K562 (cell line): ENCODE measurements around the gene XYLB. TPM values are rescaled to one million over a fixed set of nuclear protein-coding genes. Genes with fewer than 3 reads are reported as not detected.

ENCODE experiments used
- ATAC-seq: fragments of 200-7000 bp; cut with Tn5 transposase; 3 replicates; pipeline ENCODE4 v1.9.1; 2020; ENCODE audit warnings: moderate library complexity
- BruUV-seq: library from RNA; stranded (reverse); fragments of 400-500 nt; replicated peaks from 2 replicates; lab custom pipeline; 2021; lab: Mats Ljungman, UMichigan
- CTCF ChIA-PET: fragments of 300-600 bp; formaldehyde crosslinking; extraction: SDS; loops from one replicate; lab custom pipeline; 2021; ENCODE audit warnings: low intra/inter-chr PET ratio; lab: Yijun Ruan, JAX
- POLR2A ChIA-PET: fragments of 300-600, 350-650 bp; sonication (Branson Sonifier 250); formaldehyde crosslinking; extraction: SDS; loops from one replicate; lab custom pipeline; 2021; ENCODE audit warnings: antibody characterized with exemption, inconsistent platforms; lab: Yijun Ruan, JAX
- DNase-seq, 4 experiments: peaks; one replicate each; pipeline versions ENCODE4 v3.0.0 to v3.0.0-alpha.2; 2011 to 2018; ENCODE audit warnings: low spot score in 3 of 4, mixed read lengths in 3 of 4; ENCODE audit errors: extremely low read depth in 1 of 4
- FAIRE-seq: peaks from 2 replicates; lab custom pipeline; 2011; peaks lifted over from hg19 to GRCh38; lab: Jason Lieb, UNC
- H2AFZ ChIP-seq: 2 replicates; pipeline ENCODE4 v1.6.0; 2011; ENCODE audit warnings: low read depth, low read length, control low read depth, inconsistent platforms
- H3K27ac ChIP-seq: fragments of 200-600 bp; 3 replicates; pipeline ENCODE4 v1.8.0; 2011; ENCODE audit warnings: low read depth, mild to moderate bottlenecking, control low read depth, inconsistent platforms, low read length, moderate library complexity, mixed read lengths; ENCODE audit errors: extremely low read depth
- H3K27me3 ChIP-seq, 2 experiments: fragments of 300-600 bp in 1 of 2; 2 replicates in 1 of 2; 3 replicates in 1 of 2; pipeline versions ENCODE4 v1.6.0 to v1.8.0; 2011; ENCODE audit warnings: inconsistent platforms in 2 of 2, low read length in 2 of 2, mild to moderate bottlenecking in 1 of 2, mixed read lengths in 1 of 2, moderate library complexity in 1 of 2; ENCODE audit not compliant: control insufficient read depth in 2 of 2, insufficient read depth in 2 of 2
- H3K36me3 ChIP-seq: fragments of 300-600 bp; 3 replicates; pipeline ENCODE4 v1.8.0; 2011; ENCODE audit warnings: mild to moderate bottlenecking, low read length, inconsistent platforms; ENCODE audit not compliant: control insufficient read depth, insufficient read depth
- H3K4me1 ChIP-seq, 2 experiments: fragments of 200-600 bp in 1 of 2; replicated peaks in 1 of 2; 2 replicates in 1 of 2; 3 replicates in 1 of 2; pipeline versions ENCODE4 v1.5.1 to v1.8.0; 2011; ENCODE audit warnings: inconsistent platforms in 2 of 2, low read length in 2 of 2, mild to moderate bottlenecking in 1 of 2, mixed read lengths in 1 of 2, moderate library complexity in 1 of 2; ENCODE audit not compliant: control insufficient read depth in 2 of 2, insufficient read depth in 2 of 2
- H3K4me2 ChIP-seq: 2 replicates; pipeline ENCODE4 v1.6.1; 2011; ENCODE audit warnings: low read length, control low read depth, inconsistent platforms, mixed read lengths; ENCODE audit not compliant: insufficient read depth
- H3K4me3 ChIP-seq: fragments of 200-600 bp; sonication (generic), shearing (Covaris generic); 2 replicates; pipeline ENCODE4 v1.5.1; 2016; ENCODE audit warnings: control low read depth, inconsistent platforms
- H3K79me2 ChIP-seq: fragments of 200-600 bp; 3 replicates; pipeline ENCODE4 v1.8.0; 2011; ENCODE audit warnings: low read length, inconsistent platforms; ENCODE audit not compliant: control insufficient read depth, insufficient read depth
- H3K9ac ChIP-seq, 2 experiments: 2 replicates each; pipeline versions ENCODE4 v1.6.0 to v1.6.1; 2011; ENCODE audit warnings: low read depth in 2 of 2, low read length in 2 of 2, control low read depth in 1 of 2, inconsistent platforms in 1 of 2, mild to moderate bottlenecking in 1 of 2, mixed read lengths in 1 of 2; ENCODE audit not compliant: insufficient read depth in 1 of 2
- H3K9me1 ChIP-seq: one replicate; pipeline ENCODE4 v1.6.0; 2011; ENCODE audit warnings: inconsistent platforms, mild to moderate bottlenecking, low read length, moderate library complexity; ENCODE audit not compliant: control insufficient read depth, insufficient read depth
- H3K9me3 ChIP-seq: replicated peaks from 2 replicates; pipeline ENCODE4 v1.5.1; 2011; ENCODE audit warnings: low read depth, low read length, inconsistent platforms; ENCODE audit not compliant: control insufficient read depth, insufficient read depth
- H4K20me1 ChIP-seq: replicated peaks from 2 replicates; pipeline ENCODE4 v1.6.1; 2011; ENCODE audit warnings: low read length, inconsistent platforms, mixed read lengths; ENCODE audit not compliant: control insufficient read depth, insufficient read depth
- ASH1L ChIP-seq: fragments of 450-650 bp; IDR thresholded peaks from 2 replicates; pipeline ENCODE4 v1.6.1; 2018; ENCODE audit warnings: borderline replicate concordance, mild to moderate bottlenecking, low read depth; ENCODE audit not compliant: partially characterized antibody
- CBFB ChIP-seq: sonication (generic); formaldehyde crosslinking; IDR thresholded peaks from 2 replicates; pipeline ENCODE4 v1.4.0; 2020; ENCODE audit warnings: mild to moderate bottlenecking, missing genetic modification reagents
- CHD4 ChIP-seq: fragments of 200-600 bp; sonication (generic); IDR thresholded peaks from 3 replicates; pipeline ENCODE4 v1.6.1; 2012; ENCODE audit warnings: low read depth, mild to moderate bottlenecking, mixed read lengths, low read length, inconsistent platforms; ENCODE audit not compliant: insufficient read depth, insufficient replicate concordance, poor library complexity, severe bottlenecking
- COPS2 ChIP-seq: fragments of 450-650 bp; conservative IDR thresholded peaks from 2 replicates; pipeline ENCODE4 v1.6.1; 2016; ENCODE audit warnings: mild to moderate bottlenecking, moderate library complexity
- GABPB2 ChIP-seq: fragments of 250-450 bp; sonication (Bioruptor Pico); conservative IDR thresholded peaks from 2 replicates; pipeline ENCODE4 v1.5.1; 2021; ENCODE audit warnings: mild to moderate bottlenecking
- JUN ChIP-seq, 2 experiments: sonication (generic) in 1 of 2; formaldehyde crosslinking in 1 of 2; IDR thresholded peaks; 2 replicates each; pipeline versions ENCODE4 v1.6.1 to v1.8.0; 2012 to 2022; ENCODE audit warnings: borderline replicate concordance in 2 of 2, mild to moderate bottlenecking in 2 of 2, improper control_type of control experiment in 1 of 2, low read depth in 1 of 2, low read length in 1 of 2, missing genetic modification reagents in 1 of 2
- KAT7 ChIP-seq: sonication (generic); formaldehyde crosslinking; IDR thresholded peaks from 2 replicates; pipeline ENCODE4 v1.8.0; 2022; ENCODE audit warnings: missing genetic modification reagents, mild to moderate bottlenecking, borderline replicate concordance
- PHTF2 ChIP-seq: fragments of 250-450 bp; sonication (Bioruptor Pico); IDR thresholded peaks from 2 replicates; pipeline ENCODE4 v1.5.0; 2021; ENCODE audit warnings: mild to moderate bottlenecking
- RBM22 ChIP-seq: fragments of 200-400 bp; formaldehyde crosslinking; IDR thresholded peaks from 2 replicates; pipeline ENCODE4 v1.6.1; 2018; ENCODE audit warnings: low read length, low read depth; ENCODE audit not compliant: poor library complexity, severe bottlenecking
- SMAD1 ChIP-seq: fragments of 150-350 bp; IDR thresholded peaks from 2 replicates; pipeline ENCODE4 v1.6.1; 2014; ENCODE audit warnings: low read length, low read depth; ENCODE audit not compliant: partially characterized antibody
- TSC22D4 ChIP-seq: fragments of 450-650 bp; IDR thresholded peaks from 2 replicates; pipeline ENCODE4 v1.6.1; 2016; ENCODE audit warnings: missing genetic modification characterization, missing biosample characterization, control low read depth
- ZNF277 ChIP-seq: fragments of 250-450 bp; sonication (Bioruptor Pico); IDR thresholded peaks from 2 replicates; pipeline ENCODE4 v1.8.0; 2022; ENCODE audit warnings: inconsistent platforms, mild to moderate bottlenecking, moderate library complexity, borderline replicate concordance
- ZNF589 ChIP-seq: fragments of 200-800 bp; sonication (Bioruptor generic); IDR thresholded peaks from 2 replicates; pipeline ENCODE4 v1.6.1; 2016; ENCODE audit warnings: low read depth, missing genetic modification characterization, missing compliant biosample characterization
- WGBS: fragments of 100-300 bp; shearing (Covaris generic); methylation state at CpG from one replicate; pipeline ENCODE4 v1.1.6; 2016; ENCODE audit warnings: low coverage, mixed read lengths; ENCODE audit not compliant: insufficient coverage; ENCODE audit errors: missing lambda C conversion rate; 5-methylcytosine and 5-hydroxymethylcytosine counted together
- in situ Hi-C: fragments of 300-500 bp; cut with MboI; formaldehyde crosslinking; loops from 4 replicates; pipeline ENCODE4 v1.15.0; 2018; ENCODE audit warnings: inconsistent platforms, mixed read lengths
- intact Hi-C: fragments of 100-400 bp; cut with micrococcal nuclease; formaldehyde crosslinking; loops from 2 replicates; pipeline ENCODE4 v1.14.2; 2022
- polyA plus RNA-seq, 8 experiments: library from polyadenylated mRNA; depleted of rRNA in 4 of 8; stranded (reverse) in 5 of 8; unstranded in 3 of 8; fragments of >200 nt; fragmentation: Nextera tagmentation in 2 of 8; fragmentation: Illumina TruSeq in 1 of 8; extraction: Ambion mirVana in 2 of 8; extraction: Trizol in 1 of 8; gene quantifications; 2 replicates each; pipeline versions ENCODE4 v1.2.1 to v1.2.3, GENCODE V29; 2011 to 2014; ENCODE audit warnings: inconsistent platforms in 1 of 8, missing spikeins in 1 of 8
- total RNA-seq, 7 experiments: library from RNA; depleted of rRNA in 6 of 7; stranded (reverse); fragments of >200 nt in 6 of 7; fragmentation: Illumina TruSeq in 2 of 7; extraction: Trizol in 2 of 7; gene quantifications; 2 replicates each; pipeline versions ENCODE4 v1.2.1 to v1.2.3, GENCODE V29; 2011 to 2021; ENCODE audit warnings: low replicate concordance in 1 of 7
- TF ChIP-seq, protein P1 (sequence below): fragments of 250-450 bp; sonication (Bioruptor Pico); IDR thresholded peaks from 2 replicates; pipeline ENCODE4 v1.9.0; 2021; ENCODE audit warnings: mild to moderate bottlenecking, inconsistent platforms
- TF ChIP-seq, protein P2 (sequence below): fragments of 250-450 bp; sonication (Bioruptor Pico); IDR thresholded peaks from 2 replicates; pipeline ENCODE4 v1.8.0; 2022; ENCODE audit warnings: inconsistent platforms

Gene XYLB
- total and polyA plus RNA-seq, 9 of the 15 experiments (the other 6 are each of a cell fraction or from before 2014, with no cell fraction given): 4.0 to 20.2 (median 13.2) TPM

DNA sequence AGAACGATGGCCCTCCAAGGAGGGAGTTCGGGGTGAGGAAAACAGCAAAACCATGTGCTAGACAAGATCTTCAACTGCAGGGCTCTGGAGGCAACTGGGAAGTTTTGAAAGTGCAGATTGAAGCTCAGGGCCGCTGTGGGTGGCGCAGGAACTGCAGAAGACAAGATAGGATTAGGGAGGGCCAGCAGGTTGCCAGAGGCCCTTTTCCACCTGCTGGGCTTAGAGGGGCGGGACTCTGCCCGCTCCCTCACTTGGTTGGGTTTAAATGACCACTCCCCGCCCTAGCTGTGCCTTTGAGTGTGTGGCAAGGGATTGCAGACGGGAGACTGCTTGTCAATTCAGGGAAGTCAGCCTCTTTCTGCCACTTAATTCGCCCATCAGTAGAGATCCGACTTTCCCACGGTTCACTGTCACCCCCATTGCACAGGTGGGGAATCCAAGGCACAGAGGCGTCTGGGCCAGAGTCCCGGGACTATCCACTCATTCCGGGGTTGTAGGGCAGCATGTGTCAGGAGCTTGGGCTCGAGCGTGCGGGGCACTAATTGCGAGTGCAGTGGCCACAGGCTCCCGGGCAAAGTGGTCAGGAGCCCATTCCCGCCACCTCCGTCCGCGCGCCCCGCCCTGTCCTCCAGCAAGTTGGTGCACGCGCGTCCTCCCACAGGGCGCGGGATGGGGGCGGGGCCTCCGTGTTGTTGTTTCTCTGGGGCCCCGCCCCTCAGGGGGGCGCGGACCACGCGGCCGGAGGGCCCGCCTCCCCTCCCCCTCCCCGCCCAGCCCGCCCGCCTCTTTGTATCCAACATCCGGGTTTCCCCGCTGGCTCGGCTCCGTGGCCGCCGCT, 106.7 kb downstream of the XYLB start, which contains the start of gene ACVR2B:
Gene ACVR2B, plus strand, starts transcription at position 816 of the 838 bp plus-strand sequence. CDS start 433 bp downstream, outside the sequence.
- H3K9me3 ChIP-seq: no peaks in the 10 kb centered on the region
- TSS peak; percentile 51 for BruUV-seq
- 4% methylated on average over 32 of the region's 48 CpGs for WGBS
- FAIRE-seq (no peak), ATAC-seq (peak; percentile 82), DNase-seq (peak; percentile 93 to 99 (median 98))
- H3K4me2 ChIP-seq: peak within 1 kb of the TSS; percentile 89
- H3K4me3 ChIP-seq: peak within 1 kb of the TSS; percentile 72
- peaks cover 27 to 30% of the 10 kb centered on the region in 2 experiments for H3K4me1 ChIP-seq
- H4K20me1 ChIP-seq: peaks cover 21% of the 10 kb centered on the region
- no peaks in the 10 kb centered on the region for H3K36me3 ChIP-seq
- H2AFZ ChIP-seq: peak within 1 kb of the TSS; percentile 91
- intact Hi-C loops: loop anchor here (5.0 kb wide), 1 partner anchor 106 kb away; the partner anchor contains the start of gene XYLB
- peak within 1 kb of the TSS; percentile 92 to 98 for H3K9ac ChIP-seq
- H3K79me2 ChIP-seq: peaks cover 39% of the 10 kb centered on the region
- in situ Hi-C loops: no loop called here
- peaks cover 5% of the 10 kb centered on the region for H3K9me1 ChIP-seq
- ChIA-PET POLR2A (interaction anchor here (1.4 to 1.5 kb wide), 2 partner anchors 9 to 13 kb away, joined by 3 read pairs; no protein-coding TSS in a partner anchor), CTCF (no interaction called here)
- H3K27ac ChIP-seq: peak within 1 kb of the TSS; percentile 92
- H3K27me3 ChIP-seq: no peaks in the 10 kb centered on the region
- TF ChIP-seq, protein P1, sequence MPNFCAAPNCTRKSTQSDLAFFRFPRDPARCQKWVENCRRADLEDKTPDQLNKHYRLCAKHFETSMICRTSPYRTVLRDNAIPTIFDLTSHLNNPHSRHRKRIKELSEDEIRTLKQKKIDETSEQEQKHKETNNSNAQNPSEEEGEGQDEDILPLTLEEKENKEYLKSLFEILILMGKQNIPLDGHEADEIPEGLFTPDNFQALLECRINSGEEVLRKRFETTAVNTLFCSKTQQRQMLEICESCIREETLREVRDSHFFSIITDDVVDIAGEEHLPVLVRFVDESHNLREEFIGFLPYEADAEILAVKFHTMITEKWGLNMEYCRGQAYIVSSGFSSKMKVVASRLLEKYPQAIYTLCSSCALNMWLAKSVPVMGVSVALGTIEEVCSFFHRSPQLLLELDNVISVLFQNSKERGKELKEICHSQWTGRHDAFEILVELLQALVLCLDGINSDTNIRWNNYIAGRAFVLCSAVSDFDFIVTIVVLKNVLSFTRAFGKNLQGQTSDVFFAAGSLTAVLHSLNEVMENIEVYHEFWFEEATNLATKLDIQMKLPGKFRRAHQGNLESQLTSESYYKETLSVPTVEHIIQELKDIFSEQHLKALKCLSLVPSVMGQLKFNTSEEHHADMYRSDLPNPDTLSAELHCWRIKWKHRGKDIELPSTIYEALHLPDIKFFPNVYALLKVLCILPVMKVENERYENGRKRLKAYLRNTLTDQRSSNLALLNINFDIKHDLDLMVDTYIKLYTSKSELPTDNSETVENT (CRISPR knock-in tag): no peak
- TF ChIP-seq ZNF589 (CRISPR knock-in tag): no peak
- no peak for TF ChIP-seq COPS2
- TF ChIP-seq ASH1L: no peak
- TF ChIP-seq, protein P2, sequence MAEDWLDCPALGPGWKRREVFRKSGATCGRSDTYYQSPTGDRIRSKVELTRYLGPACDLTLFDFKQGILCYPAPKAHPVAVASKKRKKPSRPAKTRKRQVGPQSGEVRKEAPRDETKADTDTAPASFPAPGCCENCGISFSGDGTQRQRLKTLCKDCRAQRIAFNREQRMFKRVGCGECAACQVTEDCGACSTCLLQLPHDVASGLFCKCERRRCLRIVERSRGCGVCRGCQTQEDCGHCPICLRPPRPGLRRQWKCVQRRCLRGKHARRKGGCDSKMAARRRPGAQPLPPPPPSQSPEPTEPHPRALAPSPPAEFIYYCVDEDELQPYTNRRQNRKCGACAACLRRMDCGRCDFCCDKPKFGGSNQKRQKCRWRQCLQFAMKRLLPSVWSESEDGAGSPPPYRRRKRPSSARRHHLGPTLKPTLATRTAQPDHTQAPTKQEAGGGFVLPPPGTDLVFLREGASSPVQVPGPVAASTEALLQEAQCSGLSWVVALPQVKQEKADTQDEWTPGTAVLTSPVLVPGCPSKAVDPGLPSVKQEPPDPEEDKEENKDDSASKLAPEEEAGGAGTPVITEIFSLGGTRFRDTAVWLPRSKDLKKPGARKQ: no peak
- TF ChIP-seq CBFB: no peak
- TF ChIP-seq TSC22D4 (tag): no peak
- no peak for TF ChIP-seq CHD4
- TF ChIP-seq PHTF2: no peak
- no peak for TF ChIP-seq ZNF277
- TF ChIP-seq KAT7 (CRISPR knock-in tag): 0 out of 2 replicates have a peak, but pooled peaks have one; percentile 29
- TF ChIP-seq RBM22: no peak
- no peak for TF ChIP-seq JUN (IDR thresholded peaks at IDR 0.05; ENCODE audit: borderline replicate concordance, low read depth, low read length)
- TF ChIP-seq JUN (CRISPR knock-in tag; IDR thresholded peaks at IDR 0.05; ENCODE audit: borderline replicate concordance): no peak
- no peak for TF ChIP-seq SMAD1
- no peak for TF ChIP-seq GABPB2
